Neural progenitor cell (in vitro differentiated cells): ENCODE measurements around the gene CFL1.

ENCODE experiments used
- EZH2 ChIP-seq: fragments of 200-600 bp; sonication (generic); IDR thresholded peaks from 2 replicates; pipeline ENCODE4 v1.6.1; 2017; ENCODE audit warnings: antibody characterized with exemption, mild to moderate bottlenecking, moderate library complexity
- EZH2phosphoT487 ChIP-seq: fragments of 200-600 bp; sonication (generic); IDR thresholded peaks from 2 replicates; pipeline ENCODE4 v1.6.1; 2017; ENCODE audit warnings: antibody characterized with exemption
- TF ChIP-seq, protein P1 (sequence below): fragments of 200-600 bp; sonication (generic); IDR thresholded peaks from 2 replicates; pipeline ENCODE4 v1.5.1; 2017; ENCODE audit warnings: antibody characterized with exemption, mild to moderate bottlenecking

DNA sequence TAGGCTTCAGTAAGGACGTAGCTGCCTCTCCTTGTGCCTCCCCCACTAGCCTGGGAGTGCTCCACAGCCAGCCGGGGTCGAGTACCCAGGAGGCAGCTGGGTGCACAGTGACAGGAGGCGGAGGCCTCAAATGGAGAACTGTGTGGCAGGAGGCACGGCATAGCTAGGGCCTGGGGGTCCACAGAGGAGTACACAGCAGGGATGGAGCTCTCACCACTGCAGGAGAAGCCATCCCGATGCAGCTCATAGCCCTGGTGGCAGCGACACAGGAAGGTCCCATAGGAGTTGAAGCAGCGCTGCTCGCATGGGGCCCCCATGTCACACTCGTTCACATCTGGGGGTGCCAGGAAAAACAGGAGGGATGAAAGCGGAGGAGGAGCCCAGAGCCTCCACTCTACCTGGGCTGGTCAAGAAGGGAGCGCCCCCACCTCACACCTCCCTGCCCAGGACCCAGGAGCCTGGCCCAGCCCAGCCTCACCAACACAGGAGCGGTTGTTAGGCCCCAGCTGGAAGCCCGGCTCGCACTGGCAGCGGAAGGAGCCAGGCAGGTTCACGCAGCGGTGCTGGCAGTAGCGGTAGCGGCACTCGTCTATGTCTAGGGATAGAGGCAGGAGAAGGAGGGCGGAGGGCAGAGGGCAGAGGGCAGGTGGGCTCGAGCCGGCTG is 11.8 kb upstream of the CFL1 start:
- TF ChIP-seq, protein P1, sequence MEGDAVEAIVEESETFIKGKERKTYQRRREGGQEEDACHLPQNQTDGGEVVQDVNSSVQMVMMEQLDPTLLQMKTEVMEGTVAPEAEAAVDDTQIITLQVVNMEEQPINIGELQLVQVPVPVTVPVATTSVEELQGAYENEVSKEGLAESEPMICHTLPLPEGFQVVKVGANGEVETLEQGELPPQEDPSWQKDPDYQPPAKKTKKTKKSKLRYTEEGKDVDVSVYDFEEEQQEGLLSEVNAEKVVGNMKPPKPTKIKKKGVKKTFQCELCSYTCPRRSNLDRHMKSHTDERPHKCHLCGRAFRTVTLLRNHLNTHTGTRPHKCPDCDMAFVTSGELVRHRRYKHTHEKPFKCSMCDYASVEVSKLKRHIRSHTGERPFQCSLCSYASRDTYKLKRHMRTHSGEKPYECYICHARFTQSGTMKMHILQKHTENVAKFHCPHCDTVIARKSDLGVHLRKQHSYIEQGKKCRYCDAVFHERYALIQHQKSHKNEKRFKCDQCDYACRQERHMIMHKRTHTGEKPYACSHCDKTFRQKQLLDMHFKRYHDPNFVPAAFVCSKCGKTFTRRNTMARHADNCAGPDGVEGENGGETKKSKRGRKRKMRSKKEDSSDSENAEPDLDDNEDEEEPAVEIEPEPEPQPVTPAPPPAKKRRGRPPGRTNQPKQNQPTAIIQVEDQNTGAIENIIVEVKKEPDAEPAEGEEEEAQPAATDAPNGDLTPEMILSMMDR = no peak
- TF ChIP-seq EZH2 (no peak), EZH2phosphoT487 (no peak)
